ENCODE measurements around the gene GDF2. TPM values are rescaled to one million over a fixed set of nuclear protein-coding genes. Genes with fewer than 3 reads are reported as not detected.

The GDF2 gene
- total RNA-seq, 1 experiment from 2014 or later = not detected

DNA sequence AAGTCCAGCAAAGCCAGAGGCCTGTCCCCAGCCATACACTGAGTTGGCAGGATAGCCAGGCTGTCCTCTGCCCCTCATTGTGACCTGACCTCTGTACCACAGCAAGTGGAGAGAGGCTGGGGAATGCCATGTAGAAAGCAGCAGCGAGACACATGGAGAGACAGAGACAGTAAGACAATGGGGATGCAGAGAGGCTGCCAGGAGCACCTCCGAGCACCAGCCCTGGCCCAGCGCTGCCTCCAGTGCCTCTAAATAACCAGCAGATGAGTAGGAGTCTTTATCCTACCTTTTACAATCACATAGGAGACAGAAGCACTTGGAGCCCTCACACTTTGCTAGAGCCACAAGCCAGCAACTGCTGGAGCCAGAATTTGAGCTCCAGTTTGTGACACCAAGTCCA is 8.1 kb downstream of the GDF2 start:
- Histone ChIP-seq H2BK15ac (ENCODE audit: low read depth, low read length) (no peak overlapping the region), H3K27ac (ENCODE audit: insufficient read length, low read depth, low read length) (no peak overlapping the region), H2BK20ac (ENCODE audit: low read depth, low read length, poor library complexity, severe bottlenecking) (no peak overlapping the region), H4K20me1 (ENCODE audit: control insufficient read depth, insufficient read depth, insufficient read length) (no peaks in the 10 kb centered on the region), H3K4me1 (ENCODE audit: insufficient read depth, low read length) (no peaks in the 10 kb centered on the region), H3K23me2 (ENCODE audit: insufficient read length, low read depth, low read length, poor library complexity, severe bottlenecking) (no peaks in the 10 kb centered on the region), H4K8ac (replicated peaks; ENCODE audit: insufficient read length, low read depth, low read length) (no peak overlapping the region), H3K9ac (ENCODE audit: extremely low read depth, insufficient read length, low read length) (no peak overlapping the region), H3K18ac (ENCODE audit: insufficient read length, low read depth, low read length) (no peak overlapping the region), H3K4ac (ENCODE audit: low read depth, low read length) (no peak overlapping the region), H3K14ac (ENCODE audit: insufficient read depth, low read length) (no peak overlapping the region; the same call in 1 of the 2 replicates), H3T11ph (ENCODE audit: low read length) (no peak overlapping the region), H2AK5ac (ENCODE audit: insufficient read length, low read length) (no peak overlapping the region), H2BK5ac (ENCODE audit: insufficient read length, low read length) (no peak overlapping the region), H3K27me3 (ENCODE audit: insufficient read depth, low read length) (no peaks in the 10 kb centered on the region), H3K23ac (ENCODE audit: insufficient read length, low read depth, low read length) (no peak overlapping the region), H3K56ac (ENCODE audit: insufficient read length, low read depth, low read length) (no peak overlapping the region), H4K5ac (ENCODE audit: insufficient read length, low read depth, low read length) (no peak overlapping the region), H3K79me2 (ENCODE audit: insufficient read depth, low read length) (no peaks in the 10 kb centered on the region), H3K4me2 (ENCODE audit: insufficient read depth, insufficient read length, low read length) (no peak overlapping the region), H2BK12ac (ENCODE audit: insufficient read length, low read depth, low read length) (no peak overlapping the region), H2AFZ (ENCODE audit: low read length) (no peak overlapping the region), H3K79me1 (ENCODE audit: insufficient read depth, low read depth, low read length, poor library complexity, severe bottlenecking) (no peaks in the 10 kb centered on the region), H3K9me3 (ENCODE audit: control insufficient read depth, low read depth, low read length) (no peaks in the 10 kb centered on the region), H4K91ac (ENCODE audit: insufficient read length, low read depth, low read length) (no peak overlapping the region), H2BK120ac (ENCODE audit: low read depth, low read length, poor library complexity, severe bottlenecking) (no peak overlapping the region)
- TF ChIP-seq CTCF (conservative IDR thresholded peaks at IDR 0.05) = no peak
- H3K36me3 Mint-ChIP-seq (ENCODE audit: insufficient read depth in 1 of 3, low read depth in 3 of 3) = no peaks in the 10 kb centered on the region
- no peak overlapping the region for H3K27ac Mint-ChIP-seq
- peaks cover 0 to 2% of the 10 kb centered on the region in 2 experiments; a peak in 2 of 5 replicates for H3K9me3 Mint-ChIP-seq
- H3K4me1 Mint-ChIP-seq = no peaks in the 10 kb centered on the region; a peak in 1 of 4 replicates
- no peak overlapping the region for H3K4me3 Mint-ChIP-seq
- peaks cover 2% of the 10 kb centered on the region; the same call in 1 of the 2 replicates for H3K27me3 Mint-ChIP-seq (ENCODE audit: low read depth)
- no CpG with 5 or more reads among the region's 3 CpGs for WGBS (ENCODE audit: extremely low coverage, insufficient read length, low lambda C conversion rate)
- no peak for DNase-seq
